GM12892 (cell line): ENCODE measurements around the gene NDUFAF2.

Experiments
- POLR2A ChIP-seq: IDR thresholded peaks from 2 replicates; pipeline ENCODE4 v1.6.1; 2011; ENCODE audit warnings: low read depth, low read length, control low read depth
- POLR2AphosphoS5 ChIP-seq: IDR thresholded peaks from 2 replicates; pipeline ENCODE4 v1.6.1; 2011; ENCODE audit warnings: low read depth, low read length, control low read depth
- TAF1 ChIP-seq: IDR thresholded peaks from 2 replicates; pipeline ENCODE4 v1.6.1; 2011; ENCODE audit warnings: low read depth, mild to moderate bottlenecking, control low read depth, low read length, borderline replicate concordance

DNA sequence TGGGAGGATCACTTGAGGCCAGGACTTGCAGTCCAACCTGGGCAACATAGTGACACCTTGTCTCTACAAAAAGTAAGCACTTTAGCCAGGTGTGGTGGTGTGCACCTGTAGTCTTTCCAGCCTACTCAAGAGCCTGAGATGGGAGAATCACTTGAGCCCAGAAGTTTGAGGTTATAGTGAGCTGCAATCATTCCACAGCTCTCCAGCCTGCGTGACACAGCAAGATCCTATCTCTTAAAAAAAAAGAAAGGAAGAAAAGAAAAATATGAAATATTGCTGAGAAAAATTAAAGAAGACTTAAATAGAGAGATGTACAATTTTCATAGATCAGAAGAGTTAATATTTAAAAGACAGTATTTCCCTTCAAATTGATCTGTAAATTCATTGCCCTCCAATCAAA is 140.9 kb downstream of the NDUFAF2 start:
- TF ChIP-seq POLR2AphosphoS5 (no peak), POLR2A (no peak), TAF1 (no peak)
